SH-SY5Y (cell line): ENCODE results near the gene DNAJB5.

ENCODE experiments used
- GATA2 ChIP-seq: IDR thresholded peaks from 2 replicates; pipeline ENCODE4 v1.6.1; 2011; ENCODE audit warnings: mild to moderate bottlenecking, low read depth, low read length
- GATA3 ChIP-seq: IDR thresholded peaks from 2 replicates; pipeline ENCODE4 v1.6.1; 2011; ENCODE audit warnings: low read depth, mild to moderate bottlenecking, low read length, moderate library complexity

- TF ChIP-seq GATA3 (no peak), GATA2 (no peak)
Measured at GRCh38 chr9:34989003-34989945, at the start of gene DNAJB5.
